HepG2 (cell line): ENCODE results near the gene SMAD3. TPM values are rescaled to one million over a fixed set of nuclear protein-coding genes. Genes with fewer than 3 reads are reported as not detected.

ENCODE experiments used
- ATAC-seq: fragments of 200-7000 bp; cut with Tn5 transposase; 3 replicates; pipeline ENCODE4 v1.9.1; 2020; ENCODE audit warnings: mild to moderate bottlenecking, moderate library complexity
- BruUV-seq: library from RNA; stranded (reverse); fragments of 400-500 nt; replicated peaks from 2 replicates; lab custom pipeline; 2021; lab: Mats Ljungman, UMichigan
- CTCF ChIA-PET: fragments of 300-600 bp; formaldehyde crosslinking; extraction: SDS; loops from one replicate; lab custom pipeline; 2021; ENCODE audit warnings: low total read pairs, inconsistent platforms, low intra/inter-chr PET ratio; lab: Yijun Ruan, JAX
- POLR2A ChIA-PET: fragments of 350-600 bp; sonication (Branson Sonifier 250); formaldehyde crosslinking; loops from one replicate; lab custom pipeline; 2020; ENCODE audit warnings: antibody characterized with exemption, inconsistent platforms; lab: Yijun Ruan, JAX
- DNase-seq: peaks from one replicate; pipeline ENCODE4 v3.0.0-alpha.2; 2015; ENCODE audit warnings: low spot score
- FAIRE-seq: peaks from 3 replicates; lab custom pipeline; 2011; peaks lifted over from hg19 to GRCh38; lab: Jason Lieb, UNC
- H2AFZ ChIP-seq: one replicate; pipeline ENCODE4 v1.6.1; 2011; ENCODE audit warnings: low read length, inconsistent platforms
- H3K27ac ChIP-seq: fragments of 300-600 bp; 3 replicates; pipeline ENCODE4 v1.8.0; 2011; ENCODE audit warnings: mixed run types, mild to moderate bottlenecking, mixed read lengths, low read length, inconsistent platforms; ENCODE audit not compliant: insufficient read depth; ENCODE audit errors: extremely low read length
- H3K27me3 ChIP-seq, 2 experiments: fragments of 200-600 bp in 1 of 2; 2 replicates in 1 of 2; 3 replicates in 1 of 2; pipeline versions ENCODE4 v1.6.0 to v1.8.0; 2011; ENCODE audit warnings: low read length in 2 of 2, mild to moderate bottlenecking in 2 of 2, moderate library complexity in 2 of 2, inconsistent platforms in 1 of 2; ENCODE audit not compliant: insufficient read depth in 2 of 2, control insufficient read depth in 1 of 2
- H3K36me3 ChIP-seq, 2 experiments: fragments of 200-600 bp in 1 of 2; replicated peaks in 1 of 2; 2 replicates in 1 of 2; 3 replicates in 1 of 2; pipeline versions ENCODE4 v1.5.1 to v1.8.0; 2011; ENCODE audit warnings: low read length in 2 of 2, inconsistent platforms in 1 of 2; ENCODE audit not compliant: insufficient read depth in 2 of 2, control insufficient read depth in 1 of 2
- H3K4me1 ChIP-seq: 2 replicates; pipeline ENCODE4 v1.5.1; 2012; ENCODE audit warnings: low read length, inconsistent platforms; ENCODE audit not compliant: insufficient read depth
- H3K4me2 ChIP-seq: 2 replicates; pipeline ENCODE4 v1.6.0; 2011; ENCODE audit warnings: low read depth, low read length, inconsistent platforms
- H3K4me3 ChIP-seq, 3 experiments: fragments of 200-600 bp in 1 of 3; sonication (generic), shearing (Covaris generic) in 1 of 3; replicated peaks in 1 of 3; 2 replicates each; pipeline ENCODE4 v1.5.1; 2011 to 2016; ENCODE audit warnings: low read length in 3 of 3, inconsistent platforms in 2 of 3, low read depth in 2 of 3, mild to moderate bottlenecking in 2 of 3, control low read depth in 1 of 3, mixed read lengths in 1 of 3; ENCODE audit not compliant: insufficient read depth in 1 of 3
- H3K79me2 ChIP-seq: one replicate; pipeline ENCODE4 v1.6.1; 2011; ENCODE audit warnings: low read length, inconsistent platforms; ENCODE audit not compliant: insufficient read depth
- H3K9ac ChIP-seq: 2 replicates; pipeline ENCODE4 v1.6.0; 2011; ENCODE audit warnings: mild to moderate bottlenecking, low read depth, low read length, inconsistent platforms; ENCODE audit not compliant: insufficient read depth
- H3K9me3 ChIP-seq: 2 replicates; pipeline ENCODE4 v1.5.1; 2012; ENCODE audit warnings: mild to moderate bottlenecking, low read length
- H4K20me1 ChIP-seq: 2 replicates; pipeline ENCODE4 v1.6.0; 2011; ENCODE audit warnings: inconsistent platforms, mild to moderate bottlenecking, low read length, moderate library complexity; ENCODE audit not compliant: insufficient read depth
- RNF2 ChIP-seq: fragments of 450-650 bp; conservative IDR thresholded peaks from 2 replicates; pipeline ENCODE4 v1.6.1; 2016; ENCODE audit warnings: low read depth
- SAP130 ChIP-seq: IDR thresholded peaks from 2 replicates; pipeline ENCODE4 v1.6.1; 2016; ENCODE audit warnings: low read depth
- ZBTB38 ChIP-seq: sonication (generic); formaldehyde crosslinking; IDR thresholded peaks from 2 replicates; pipeline ENCODE4 v1.5.1; 2020; ENCODE audit warnings: mild to moderate bottlenecking, missing genetic modification reagents
- WGBS: methylation state at CpG from one replicate; pipeline ENCODE4 v1.1.6; 2017; ENCODE audit warnings: low lambda C conversion rate; 5-methylcytosine and 5-hydroxymethylcytosine counted together
- in situ Hi-C: cut with HindIII; loops from 2 replicates; pipeline ENCODE4 v1.10.0; 2017; ENCODE audit warnings: low pct_unique_long_range_greater_than_20kb; ENCODE audit not compliant: extremely low pct_ligation_motif_present
- intact Hi-C: fragments of 100-400 bp; cut with micrococcal nuclease; formaldehyde crosslinking; loops from one replicate; pipeline ENCODE4 v1.10.0; 2022; ENCODE audit not compliant: unreplicated experiment
- polyA plus RNA-seq, 8 experiments: library from polyadenylated mRNA; depleted of rRNA in 3 of 8; stranded (reverse) in 7 of 8; unstranded in 1 of 8; fragments of >200 nt; fragmentation: Illumina TruSeq in 4 of 8; extraction: Trizol in 4 of 8; gene quantifications; 2 replicates each; pipeline versions ENCODE4 v1.2.1 to v1.2.3, GENCODE V29; 2011 to 2016; ENCODE audit warnings: low read depth in 4 of 8, missing spikeins in 1 of 8, mixed read lengths in 1 of 8; ENCODE audit not compliant: insufficient read depth in 1 of 8
- total RNA-seq, 5 experiments: library from RNA; depleted of rRNA; stranded (reverse); fragments of >200 nt; fragmentation: Illumina TruSeq; extraction: Trizol; gene quantifications; 2 replicates each; pipeline ENCODE4 v1.2.3, GENCODE V29; 2016; ENCODE audit warnings: low read depth in 1 of 5
- TF ChIP-seq, protein P1 (sequence below): sonication (generic); formaldehyde crosslinking; IDR thresholded peaks from 2 replicates; pipeline ENCODE4 v1.4.0; 2020; ENCODE audit warnings: mild to moderate bottlenecking, missing genetic modification reagents

Gene SMAD3
- total and polyA plus RNA-seq, 2 of the 13 experiments (the other 11 are each of a cell fraction or from before 2014, with no cell fraction given): 8.6 to 56.3 TPM

DNA sequence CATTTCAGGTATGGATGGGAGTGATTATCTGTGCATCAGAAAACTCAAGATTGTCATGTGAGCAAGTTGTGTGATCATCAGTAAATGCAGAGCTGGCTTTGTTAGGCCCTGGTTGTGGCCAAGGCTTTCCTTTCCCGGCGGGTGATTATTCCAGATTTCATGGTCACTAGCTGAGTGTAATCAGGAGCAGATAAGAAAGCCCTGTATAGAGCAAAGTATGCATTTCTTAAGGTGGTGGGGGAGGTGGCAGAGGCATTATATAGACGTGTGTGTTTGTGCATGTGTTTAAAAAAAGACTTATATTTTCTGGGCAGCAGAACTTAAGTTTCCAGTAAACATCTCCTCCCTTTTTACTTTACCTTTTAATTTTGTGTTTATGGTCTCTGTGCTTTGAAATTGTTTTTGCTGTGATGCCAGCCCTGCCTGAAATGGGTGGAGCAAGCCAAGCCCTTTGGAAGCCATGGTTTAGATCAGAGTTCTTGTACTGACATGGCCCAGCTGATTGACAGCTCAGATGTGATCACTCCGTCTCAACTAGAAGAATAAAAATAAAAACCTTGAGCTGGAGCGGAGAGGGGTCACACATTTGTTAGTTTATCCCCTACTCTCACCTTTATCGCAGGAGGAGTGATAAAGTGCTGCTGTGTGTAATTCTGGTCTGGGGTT is 22.2 kb downstream of the SMAD3 start:
- 92% methylated on average over 6 of the region's 6 CpGs for WGBS
- CTCF ChIA-PET: no interaction called here
- H4K20me1 ChIP-seq: peaks cover 77% of the 10 kb centered on the region
- no peaks in the 10 kb centered on the region for H3K27me3 ChIP-seq
- POLR2A ChIA-PET: interaction anchor here (1.6 to 1.7 kb wide), 2 partner anchors 11 to 24 kb away, joined by 4 read pairs; no protein-coding TSS in a partner anchor
- TF ChIP-seq, protein P1, sequence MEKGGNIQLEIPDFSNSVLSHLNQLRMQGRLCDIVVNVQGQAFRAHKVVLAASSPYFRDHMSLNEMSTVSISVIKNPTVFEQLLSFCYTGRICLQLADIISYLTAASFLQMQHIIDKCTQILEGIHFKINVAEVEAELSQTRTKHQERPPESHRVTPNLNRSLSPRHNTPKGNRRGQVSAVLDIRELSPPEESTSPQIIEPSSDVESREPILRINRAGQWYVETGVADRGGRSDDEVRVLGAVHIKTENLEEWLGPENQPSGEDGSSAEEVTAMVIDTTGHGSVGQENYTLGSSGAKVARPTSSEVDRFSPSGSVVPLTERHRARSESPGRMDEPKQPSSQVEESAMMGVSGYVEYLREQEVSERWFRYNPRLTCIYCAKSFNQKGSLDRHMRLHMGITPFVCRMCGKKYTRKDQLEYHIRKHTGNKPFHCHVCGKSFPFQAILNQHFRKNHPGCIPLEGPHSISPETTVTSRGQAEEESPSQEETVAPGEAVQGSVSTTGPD (CRISPR knock-in tag): no peak
- TF ChIP-seq ZBTB38 (CRISPR knock-in tag) (no peak), RNF2 (no peak), SAP130 (CRISPR knock-in tag) (no peak)
- TF ChIP-seq, all 625 proteins: peak for 0
- Histone ChIP-seq H3K4me2 (no peak overlapping the region), H3K4me1 (peaks cover 56% of the 10 kb centered on the region), H2AFZ (no peak overlapping the region), H3K27ac (no peak overlapping the region), H3K36me3 (peaks cover 12 to 42% of the 10 kb centered on the region in 2 experiments; a peak in 4 of 5 replicates), H3K9me3 (no peaks in the 10 kb centered on the region), H3K79me2 (peaks cover 93% of the 10 kb centered on the region), H3K9ac (no peak overlapping the region), H3K4me3 (no peak overlapping the region)
- BruUV-seq: no TSS peak
- DNase-seq: no peak
- no peak for ATAC-seq
- FAIRE-seq: no peak
- in situ Hi-C loops (no loop called here), intact Hi-C loops (no loop called here)
